Measurements from ENCODE around the gene BHLHE23. TPM values are rescaled to one million over a fixed set of nuclear protein-coding genes. Genes with fewer than 3 reads are reported as not detected.

BHLHE23 gene
- total RNA-seq, 1 experiment from 2014 or later: not detected

- no peak for DNase-seq (ENCODE audit: low spot score)
Measured at GRCh38 chr20:62991196-62991807, 15.5 kb downstream of the BHLHE23 start.

GRCh38 chr20:62990306-62990825 lies 16.4 kb downstream of the BHLHE23 start:
- no peak for DNase-seq (ENCODE audit: low spot score)

- DNase-seq (ENCODE audit: low spot score): peak; percentile 28
Measured at GRCh38 chr20:62989201-62989601, 17.6 kb downstream of the BHLHE23 start.

- no peak for DNase-seq (ENCODE audit: low spot score)
Measured at GRCh38 chr20:62987114-62987513, 19.6 kb downstream of the BHLHE23 start.

GRCh38 chr20:62986257-62986800 lies 20.4 kb downstream of the BHLHE23 start:
- no peak for DNase-seq (ENCODE audit: low spot score)

- DNase-seq (ENCODE audit: low spot score): no peak
Measured at GRCh38 chr20:62985444-62985778, 21.4 kb downstream of the BHLHE23 start.

GRCh38 chr20:62984666-62985443 lies 21.9 kb downstream of the BHLHE23 start:
- no peak for DNase-seq (ENCODE audit: low spot score)

- DNase-seq (ENCODE audit: low spot score): no peak
Measured at GRCh38 chr20:62983210-62983609, 23.6 kb downstream of the BHLHE23 start.

- no peak for DNase-seq (ENCODE audit: low spot score)
Measured at GRCh38 chr20:62982124-62983075, 24.4 kb downstream of the BHLHE23 start.

- DNase-seq (ENCODE audit: low spot score): no peak
Measured at GRCh38 chr20:62980970-62981369, 25.8 kb downstream of the BHLHE23 start.

- no peak for DNase-seq (ENCODE audit: low spot score)
Measured at GRCh38 chr20:62980380-62980960, 26.3 kb downstream of the BHLHE23 start.

GRCh38 chr20:62979876-62980373 lies 26.8 kb downstream of the BHLHE23 start:
- no peak for DNase-seq (ENCODE audit: low spot score)

GRCh38 chr20:62979310-62979709 lies 27.5 kb downstream of the BHLHE23 start:
- DNase-seq (ENCODE audit: low spot score): no peak

GRCh38 chr20:62978561-62978943 lies 28.2 kb downstream of the BHLHE23 start:
- no peak for DNase-seq (ENCODE audit: low spot score)

GRCh38 chr20:62977613-62978560 lies 28.9 kb downstream of the BHLHE23 start:
- peak; percentile 25 for DNase-seq (ENCODE audit: low spot score)

- no peak for DNase-seq (ENCODE audit: low spot score)
Measured at GRCh38 chr20:62976886-62977285, 29.9 kb downstream of the BHLHE23 start.

- no peak for DNase-seq (ENCODE audit: low spot score)
Measured at GRCh38 chr20:62975812-62976508, 30.8 kb downstream of the BHLHE23 start.

- no peak for DNase-seq (ENCODE audit: low spot score)
Measured at GRCh38 chr20:62975251-62975760, 31.5 kb downstream of the BHLHE23 start.
